Fibroblast of the aortic adventitia (primary cell): ENCODE data around the gene CD300H. TPM values are rescaled to one million over a fixed set of nuclear protein-coding genes. Genes with fewer than 3 reads are reported as not detected.
"Not testable (repeated sequence)": the region's sequence is repeated elsewhere in the genome, so short reads cannot be mapped to it uniquely, and the experiment has no call there.

Experiments used
- DNase-seq: peaks from one replicate; pipeline ENCODE4 v3.0.0-alpha.2; 2010; ENCODE audit warnings: low read depth
- H3K4me3 ChIP-seq: 2 replicates; pipeline ENCODE4 v1.5.1; 2011; ENCODE audit warnings: low read depth, mild to moderate bottlenecking, control low read depth, low read length, moderate library complexity
- CTCF ChIP-seq: IDR thresholded peaks from 2 replicates; pipeline ENCODE4 v1.5.1; 2011; ENCODE audit warnings: mild to moderate bottlenecking, low read length, control low read depth, inconsistent platforms; ENCODE audit not compliant: insufficient read depth
- total RNA-seq: library from RNA; depleted of rRNA; stranded (reverse); fragments of >200 nt; gene quantifications from 2 replicates; pipeline ENCODE4 v1.2.3, GENCODE V29; 2012; ENCODE audit warnings: low replicate concordance

Gene CD300H
- total RNA-seq, 1 donor: not detected

- peak; percentile 14 for DNase-seq
- peak; percentile 39 for TF ChIP-seq CTCF
- no peak overlapping the region for H3K4me3 ChIP-seq
Measured at GRCh38 chr17:74566132-74566753, 1.1 kb downstream of the CD300H start.

GRCh38 chr17:74565126-74565525 is 2.2 kb downstream of the CD300H start:
- no peak for TF ChIP-seq CTCF
- H3K4me3 ChIP-seq: no peak overlapping the region
- DNase-seq: no peak

GRCh38 chr17:74563358-74563757 is 4.0 kb downstream of the CD300H start:
- no peak for TF ChIP-seq CTCF
- no peak overlapping the region for H3K4me3 ChIP-seq
- no peak for DNase-seq

GRCh38 chr17:74561586-74561985 is 5.7 kb downstream of the CD300H start:
- no peak for DNase-seq
- no peak overlapping the region for H3K4me3 ChIP-seq
- TF ChIP-seq CTCF: no peak

- no peak for TF ChIP-seq CTCF
- H3K4me3 ChIP-seq: no peak overlapping the region
- DNase-seq: no peak
Measured at GRCh38 chr17:74558882-74559519, 8.3 kb downstream of the CD300H start.

- H3K4me3 ChIP-seq, DNase-seq: not testable (repeated sequence)
Measured at GRCh38 chr17:74558402-74558801, 8.9 kb downstream of the CD300H start.

GRCh38 chr17:74555427-74555940 is 11.8 kb downstream of the CD300H start:
- H3K4me3 ChIP-seq: no peak overlapping the region
- DNase-seq: no peak
- no peak for TF ChIP-seq CTCF
